Muscle layer of colon (tissue), 2 donors: ENCODE data around the gene XYLT1.

Source experiments
- H3K27ac ChIP-seq: one replicate; pipeline ENCODE4 v1.7.0; 2013; ENCODE audit warnings: low read depth, mild to moderate bottlenecking, low read length, moderate library complexity
- H3K27me3 ChIP-seq, 2 donors: one replicate each; pipeline ENCODE4 v1.7.0; 2013; ENCODE audit warnings: low read length in 2 of 2, mild to moderate bottlenecking in 2 of 2; ENCODE audit not compliant: insufficient read depth in 2 of 2, control insufficient read depth in 1 of 2
- H3K36me3 ChIP-seq: one replicate; pipeline ENCODE4 v1.7.0; 2013; ENCODE audit warnings: mild to moderate bottlenecking, low read length; ENCODE audit not compliant: insufficient read depth
- H3K4me1 ChIP-seq: one replicate; pipeline ENCODE4 v1.7.0; 2013; ENCODE audit warnings: mild to moderate bottlenecking, low read length; ENCODE audit not compliant: insufficient read depth
- H3K4me3 ChIP-seq, 2 donors: one replicate each; pipeline ENCODE4 v1.7.0; 2013; ENCODE audit warnings: low read length in 2 of 2, low read depth in 1 of 2, mild to moderate bottlenecking in 1 of 2, moderate library complexity in 1 of 2
- H3K9ac ChIP-seq: one replicate; pipeline ENCODE4 v1.7.0; 2013; ENCODE audit warnings: low read length
- H3K9me3 ChIP-seq: one replicate; pipeline ENCODE4 v1.7.0; 2013; ENCODE audit warnings: mild to moderate bottlenecking, low read length
- donor health status: abdominal sarcoma.
- donor health status: Adenocarcinoma of cecum.

The XYLT1 gene

GRCh38 chr16:17281052-17281451 lies 189.7 kb downstream of the XYLT1 start:
- H3K9ac ChIP-seq, result no peak overlapping the region
- H3K4me3 ChIP-seq, result no peak overlapping the region
- no peaks in the 10 kb centered on the region for H3K9me3 ChIP-seq
- H3K27me3 ChIP-seq, result no peaks in the 10 kb centered on the region
- peaks cover 22% of the 10 kb centered on the region for H3K4me1 ChIP-seq
- no peak overlapping the region for H3K27ac ChIP-seq
- H3K36me3 ChIP-seq, result no peaks in the 10 kb centered on the region

- Histone ChIP-seq H3K27me3 (no peaks in the 10 kb centered on the region), H3K36me3 (no peaks in the 10 kb centered on the region), H3K9me3 (no peaks in the 10 kb centered on the region), H3K4me1 (peaks cover 32% of the 10 kb centered on the region), H3K4me3 (no peak overlapping the region), H3K9ac (no peak overlapping the region), H3K27ac (no peak overlapping the region)
Measured at GRCh38 chr16:17278988-17279387, 191.8 kb downstream of the XYLT1 start.

- Histone ChIP-seq H3K27me3 (no peaks in the 10 kb centered on the region), H3K4me1 (peaks cover 36% of the 10 kb centered on the region), H3K9me3 (no peaks in the 10 kb centered on the region), H3K36me3 (no peaks in the 10 kb centered on the region), H3K9ac (no peak overlapping the region), H3K27ac (no peak overlapping the region), H3K4me3 (no peak overlapping the region)
Measured at GRCh38 chr16:17277981-17278381, 192.8 kb downstream of the XYLT1 start.

GRCh38 chr16:17276610-17277009 lies 194.2 kb downstream of the XYLT1 start:
- H3K4me1 ChIP-seq, result peaks cover 37% of the 10 kb centered on the region

GRCh38 chr16:17276010-17276530 lies 194.7 kb downstream of the XYLT1 start:
- Histone ChIP-seq H3K4me3 (no peak overlapping the region), H3K9me3 (no peaks in the 10 kb centered on the region), H3K27ac (peak overlapping the region; percentile 57), H3K4me1 (peaks cover 40% of the 10 kb centered on the region), H3K9ac (no peak overlapping the region), H3K36me3 (no peaks in the 10 kb centered on the region), H3K27me3 (no peaks in the 10 kb centered on the region)

More at GRCh38 chr16:17276610-17277009, 194.2 kb downstream of the XYLT1 start:
- Histone ChIP-seq H3K9me3 (no peaks in the 10 kb centered on the region), H3K36me3 (no peaks in the 10 kb centered on the region), H3K9ac (no peak overlapping the region), H3K4me3 (no peak overlapping the region), H3K27me3 (no peaks in the 10 kb centered on the region), H3K27ac (peak overlapping the region; percentile 56)

GRCh38 chr16:17275076-17276009 lies 195.4 kb downstream of the XYLT1 start:
- Histone ChIP-seq H3K4me3 (no peak overlapping the region), H3K36me3 (no peaks in the 10 kb centered on the region), H3K27me3 (no peaks in the 10 kb centered on the region), H3K27ac (peak overlapping the region; percentile 57), H3K9ac (no peak overlapping the region), H3K4me1 (peaks cover 46% of the 10 kb centered on the region), H3K9me3 (no peaks in the 10 kb centered on the region)

GRCh38 chr16:17273142-17273561 lies 197.6 kb downstream of the XYLT1 start:
- no peaks in the 10 kb centered on the region for H3K36me3 ChIP-seq
- no peak overlapping the region for H3K9ac ChIP-seq
- H3K4me1 ChIP-seq, result peaks cover 59% of the 10 kb centered on the region
- no peaks in the 10 kb centered on the region for H3K27me3 ChIP-seq
- no peaks in the 10 kb centered on the region for H3K9me3 ChIP-seq
- H3K27ac ChIP-seq, result no peak overlapping the region
- no peak overlapping the region for H3K4me3 ChIP-seq

- Histone ChIP-seq H3K4me3 (no peak overlapping the region), H3K27ac (no peak overlapping the region), H3K9me3 (no peaks in the 10 kb centered on the region), H3K4me1 (peaks cover 59% of the 10 kb centered on the region), H3K36me3 (no peaks in the 10 kb centered on the region), H3K9ac (no peak overlapping the region), H3K27me3 (no peaks in the 10 kb centered on the region)
Measured at GRCh38 chr16:17272716-17273115, 198.0 kb downstream of the XYLT1 start.

- no peaks in the 10 kb centered on the region for H3K36me3 ChIP-seq
- peak overlapping the region; percentile 29 for H3K9ac ChIP-seq
- H3K27me3 ChIP-seq, result no peaks in the 10 kb centered on the region
- peak overlapping the region; percentile 40 for H3K27ac ChIP-seq
- no peak overlapping the region for H3K4me3 ChIP-seq
- no peaks in the 10 kb centered on the region for H3K9me3 ChIP-seq
- H3K4me1 ChIP-seq, result peaks cover 59% of the 10 kb centered on the region
Measured at GRCh38 chr16:17271687-17272086, 199.1 kb downstream of the XYLT1 start.

- no peak overlapping the region for H3K9ac ChIP-seq
- peaks cover 50% of the 10 kb centered on the region for H3K4me1 ChIP-seq
- no peaks in the 10 kb centered on the region for H3K27me3 ChIP-seq
- no peak overlapping the region for H3K4me3 ChIP-seq
- H3K36me3 ChIP-seq, result no peaks in the 10 kb centered on the region
- no peaks in the 10 kb centered on the region for H3K9me3 ChIP-seq
- peak overlapping the region; percentile 36 for H3K27ac ChIP-seq
Measured at GRCh38 chr16:17270683-17271109, 200.1 kb downstream of the XYLT1 start.

GRCh38 chr16:17270111-17270510 lies 200.6 kb downstream of the XYLT1 start:
- no peak overlapping the region for H3K27ac ChIP-seq
- H3K4me3 ChIP-seq, result no peak overlapping the region
- H3K27me3 ChIP-seq, result no peaks in the 10 kb centered on the region
- H3K36me3 ChIP-seq, result no peaks in the 10 kb centered on the region
- H3K9ac ChIP-seq, result no peak overlapping the region
- H3K4me1 ChIP-seq, result peaks cover 44% of the 10 kb centered on the region
- no peaks in the 10 kb centered on the region for H3K9me3 ChIP-seq
